Fibroblast of lung (primary cell): ENCODE results near the gene MSANTD2. TPM values are rescaled to one million over a fixed set of nuclear protein-coding genes. Genes with fewer than 3 reads are reported as not detected.

ENCODE experiments used
- DNase-seq, 2 donors: peaks; one replicate each; pipeline versions ENCODE4 v3.0.0 to v3.0.0-alpha.2; 2010; ENCODE audit warnings: low read depth in 2 of 2
- H2AFZ ChIP-seq: 2 replicates; pipeline ENCODE4 v1.5.1; 2012; ENCODE audit warnings: low read length, control low read depth, inconsistent platforms
- H3K27ac ChIP-seq: 2 replicates; pipeline ENCODE4 v1.5.1; 2011; ENCODE audit warnings: low read length, control low read depth; ENCODE audit not compliant: insufficient read depth
- H3K27me3 ChIP-seq: 2 replicates; pipeline ENCODE4 v1.5.1; 2011; ENCODE audit warnings: mild to moderate bottlenecking, low read length; ENCODE audit not compliant: control insufficient read depth, insufficient read depth
- H3K36me3 ChIP-seq: 2 replicates; pipeline ENCODE4 v1.5.1; 2011; ENCODE audit warnings: low read length; ENCODE audit not compliant: control insufficient read depth, insufficient read depth
- H3K4me1 ChIP-seq: 2 replicates; pipeline ENCODE4 v1.5.1; 2011; ENCODE audit warnings: low read length; ENCODE audit not compliant: control insufficient read depth, insufficient read depth; ENCODE audit errors: extremely low read depth
- H3K4me2 ChIP-seq: 2 replicates; pipeline ENCODE4 v1.5.1; 2011; ENCODE audit warnings: low read length, control low read depth; ENCODE audit not compliant: insufficient read depth; ENCODE audit errors: extremely low read depth
- H3K4me3 ChIP-seq, 4 experiments: fragments of 200-600 bp in 1 of 4; sonication (generic) in 1 of 4; replicated peaks in 1 of 4; 2 replicates each; pipeline ENCODE4 v1.5.1; 2011 to 2016; ENCODE audit warnings: low read length in 4 of 4, low read depth in 3 of 4, mild to moderate bottlenecking in 3 of 4, control low read depth in 2 of 4, inconsistent platforms in 1 of 4, mixed read lengths in 1 of 4; ENCODE audit not compliant: insufficient read depth in 1 of 4; ENCODE audit errors: control extremely low read depth in 1 of 4
- H3K79me2 ChIP-seq: 2 replicates; pipeline ENCODE4 v1.5.1; 2012; ENCODE audit warnings: mild to moderate bottlenecking, low read length, inconsistent platforms; ENCODE audit not compliant: control insufficient read depth, insufficient read depth
- H3K9ac ChIP-seq: 2 replicates; pipeline ENCODE4 v1.5.1; 2011; ENCODE audit warnings: mild to moderate bottlenecking, low read length, control low read depth; ENCODE audit not compliant: insufficient read depth
- H3K9me3 ChIP-seq: 2 replicates; pipeline ENCODE4 v1.5.1; 2012; ENCODE audit warnings: low read depth, low read length; ENCODE audit not compliant: control insufficient read depth, insufficient read depth
- H4K20me1 ChIP-seq: 2 replicates; pipeline ENCODE4 v1.5.1; 2011; ENCODE audit warnings: low read length; ENCODE audit not compliant: control insufficient read depth, insufficient read depth; ENCODE audit errors: extremely low read depth
- CTCF ChIP-seq, 2 donors: IDR thresholded peaks in 1 of 2; conservative IDR thresholded peaks in 1 of 2; 1 replicate in 1 of 2; 2 replicates in 1 of 2; pipeline ENCODE4 v1.5.1; 2011 to 2012; ENCODE audit warnings: low read length in 2 of 2, control low read depth in 1 of 2, inconsistent platforms in 1 of 2, low read depth in 1 of 2, mild to moderate bottlenecking in 1 of 2
- EZH2 ChIP-seq: IDR thresholded peaks from 2 replicates; pipeline ENCODE4 v1.5.1; 2012; ENCODE audit warnings: low read length, control low read depth, mild to moderate bottlenecking; ENCODE audit errors: missing control alignments
- polyA plus RNA-seq, 2 donors: library from polyadenylated mRNA; depleted of rRNA in 1 of 2; stranded (reverse) in 1 of 2; unstranded in 1 of 2; fragments of >200 nt; gene quantifications; 2 replicates each; pipeline ENCODE4 v1.2.1, GENCODE V29; 2011 to 2012; ENCODE audit warnings: missing spikeins in 1 of 2
- total RNA-seq: library from RNA; depleted of rRNA; stranded (reverse); fragments of >200 nt; gene quantifications from 2 replicates; pipeline ENCODE4 v1.2.1, GENCODE V29; 2014

The MSANTD2 gene
- total and polyA plus RNA-seq, 2 donors (not counting 1 experiment from before 2014, with no cell fraction given): 6.3 to 6.6 TPM

DNA sequence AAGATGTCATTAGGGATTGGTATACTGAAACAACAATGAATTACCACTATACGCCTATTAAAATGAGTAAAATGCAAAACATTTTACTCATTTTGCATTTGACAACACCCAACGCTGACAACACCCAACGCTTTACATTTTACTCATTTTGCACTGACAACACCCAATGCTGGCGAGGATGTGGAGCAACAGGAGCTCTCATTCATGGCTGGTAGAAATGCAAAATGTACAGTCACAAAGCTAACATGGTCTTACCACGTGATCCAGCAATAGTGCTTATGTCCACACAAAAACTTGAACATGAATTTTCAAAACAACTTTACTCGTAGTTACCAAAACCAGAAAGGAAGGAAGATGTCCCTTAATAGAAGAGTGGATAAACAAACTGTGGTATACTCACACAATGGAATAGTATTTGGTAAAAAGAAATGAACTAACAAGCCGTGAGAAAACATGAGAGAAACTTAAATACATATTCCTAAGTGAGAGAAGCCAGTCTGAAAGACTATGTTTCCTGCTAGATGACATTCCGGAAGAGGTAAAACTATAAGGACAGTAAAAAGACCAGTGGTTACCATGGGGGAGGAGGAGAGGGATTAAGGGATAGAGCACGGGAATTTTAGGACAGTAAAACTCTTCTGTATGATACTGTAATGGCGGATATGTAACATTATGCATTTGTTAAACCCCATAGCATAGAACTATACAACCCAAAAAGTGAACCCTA lies 11.4 kb upstream of the MSANTD2 start:
- Histone ChIP-seq H3K9ac (no peak overlapping the region), H2AFZ (no peak overlapping the region), H3K79me2 (no peaks in the 10 kb centered on the region), H3K9me3 (no peaks in the 10 kb centered on the region), H4K20me1 (no peaks in the 10 kb centered on the region), H3K4me1 (no peaks in the 10 kb centered on the region), H3K27ac (no peak overlapping the region), H3K4me2 (no peak overlapping the region), H3K27me3 (no peaks in the 10 kb centered on the region), H3K36me3 (no peaks in the 10 kb centered on the region), H3K4me3 (no peak overlapping the region)
- TF ChIP-seq EZH2 (no peak), CTCF (conservative IDR thresholded peaks at IDR 0.05 in 1 of 2, IDR thresholded peaks at IDR 0.05 in 1 of 2; ENCODE audit: low read depth in 1 of 2, low read length in 2 of 2) (no peak)
- no peak for DNase-seq

DNA sequence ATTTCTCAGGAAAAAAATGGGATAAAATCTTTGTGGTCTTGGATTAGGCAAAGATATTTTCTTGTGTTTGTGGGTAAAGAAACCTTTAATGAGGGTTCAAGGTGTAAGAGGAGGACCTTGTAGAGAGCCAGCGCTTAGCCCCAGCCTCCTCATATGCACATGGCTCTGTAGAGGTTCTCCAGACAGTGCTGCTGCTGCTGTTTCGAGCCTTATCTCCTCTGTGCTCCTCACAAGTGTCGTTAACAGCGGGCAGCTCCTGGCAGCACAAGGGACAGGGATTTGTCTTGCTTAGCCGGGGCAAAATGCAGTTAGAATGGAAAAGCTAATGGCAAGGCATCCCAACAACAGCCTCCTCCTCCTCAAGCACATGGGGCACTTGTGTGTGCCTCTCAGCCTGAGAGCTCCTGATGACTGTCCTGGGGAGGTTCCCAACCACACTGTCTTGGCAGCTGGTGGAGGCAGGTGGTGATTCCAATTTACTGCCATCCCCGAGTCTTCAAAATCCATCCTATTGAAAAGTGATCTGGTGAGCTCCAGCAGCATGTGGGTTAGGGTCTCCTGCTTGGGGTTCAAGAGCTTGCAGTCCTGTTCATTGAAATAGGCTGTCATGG lies 7.6 kb upstream of the MSANTD2 start:
- no peaks in the 10 kb centered on the region for H3K27me3 ChIP-seq
- no peaks in the 10 kb centered on the region for H3K36me3 ChIP-seq
- H3K9ac ChIP-seq: no peak overlapping the region
- no peak overlapping the region for H3K4me3 ChIP-seq
- no peak for DNase-seq
- H3K27ac ChIP-seq: no peak overlapping the region
- no peak for TF ChIP-seq CTCF (conservative IDR thresholded peaks at IDR 0.05 in 1 of 2, IDR thresholded peaks at IDR 0.05 in 1 of 2; ENCODE audit: low read depth in 1 of 2, low read length in 2 of 2)
- no peak overlapping the region for H3K4me2 ChIP-seq
- no peaks in the 10 kb centered on the region for H3K9me3 ChIP-seq
- H3K79me2 ChIP-seq: no peaks in the 10 kb centered on the region
- H3K4me1 ChIP-seq: no peaks in the 10 kb centered on the region
- H4K20me1 ChIP-seq: no peaks in the 10 kb centered on the region
- no peak overlapping the region for H2AFZ ChIP-seq

GRCh38 chr11:124807201-124807600 lies 7.0 kb upstream of the MSANTD2 start:
- Histone ChIP-seq H2AFZ (no peak overlapping the region), H3K4me2 (no peak overlapping the region), H3K4me3 (no peak overlapping the region), H3K9me3 (no peaks in the 10 kb centered on the region), H3K9ac (no peak overlapping the region), H3K27me3 (no peaks in the 10 kb centered on the region), H3K27ac (no peak overlapping the region), H3K79me2 (no peaks in the 10 kb centered on the region), H4K20me1 (no peaks in the 10 kb centered on the region), H3K36me3 (no peaks in the 10 kb centered on the region), H3K4me1 (no peaks in the 10 kb centered on the region)
- DNase-seq: no peak
- TF ChIP-seq CTCF (conservative IDR thresholded peaks at IDR 0.05 in 1 of 2, IDR thresholded peaks at IDR 0.05 in 1 of 2; ENCODE audit: low read depth in 1 of 2, low read length in 2 of 2) (no peak), EZH2 (no peak)
